Lower leg skin (tissue), 3 donors: ENCODE data around the gene BHLHE23.

Source experiments
- CTCF ChIP-seq, 3 donors: fragments of 450-650 bp; IDR thresholded peaks; one replicate each; pipeline ENCODE4 v1.5.1; 2016; ENCODE audit warnings: antibody characterized with exemption in 3 of 3, mild to moderate bottlenecking in 3 of 3, moderate library complexity in 2 of 3
- POLR2A ChIP-seq, 2 donors: fragments of 450-650 bp; IDR thresholded peaks; one replicate each; pipeline ENCODE4 v1.6.1; 2016 to 2017; ENCODE audit warnings: antibody characterized with exemption in 2 of 2, mild to moderate bottlenecking in 1 of 2, moderate library complexity in 1 of 2

- no peak for TF ChIP-seq CTCF (IDR thresholded peaks at IDR 0.05)
- TF ChIP-seq POLR2A (IDR thresholded peaks at IDR 0.05): no peak
Observed at GRCh38 chr20:63006540-63007359, at the start of gene BHLHE23.
